ENCODE measurements around the gene PRIMA1. TPM values are rescaled to one million over a fixed set of nuclear protein-coding genes. Genes with fewer than 3 reads are reported as not detected.
A peak's percentile ranks its signal among the peaks of the same experiment; 100 is the strongest.

The PRIMA1 gene
- total RNA-seq: 1 to 10 TPM; 2.3 to 3.5 TPM

GRCh38 chr14:93788293-93788542, at the start of gene PRIMA1:
Gene PRIMA1 (minus strand): TSS chr14:93788485. CDS start chr14:93787718, 767 bp downstream.
- no peak for TF ChIP-seq CTCF (IDR thresholded peaks at IDR 0.05)
- H3K9me3 ChIP-seq: no peaks in the 10 kb centered on the region
- no peaks in the 10 kb centered on the region for H3K27me3 ChIP-seq (replicated peaks; ENCODE audit: insufficient read depth)
- no peaks in the 10 kb centered on the region for H3K36me3 ChIP-seq
- H3K4me3 ChIP-seq: peak within 1 kb of the TSS; percentile 80
- H3K27ac ChIP-seq: peak within 1 kb of the TSS; percentile 54 to 66
- ATAC-seq (ENCODE audit: insufficient number of reproducible peaks, low FRiP score, low read depth) (no peak), DNase-seq (ENCODE audit: low spot score) (no peak)
- peaks cover 8 to 33% of the 10 kb centered on the region in 2 donors for H3K4me1 ChIP-seq (ENCODE audit: control insufficient read depth in 1 of 2, low read depth in 2 of 2)

GRCh38 chr14:93834699-93835371, 46.5 kb upstream of the PRIMA1 start:
- TF ChIP-seq CTCF (IDR thresholded peaks at IDR 0.05): no peak
- ATAC-seq (ENCODE audit: insufficient number of reproducible peaks, low FRiP score, low read depth) (no peak), DNase-seq (ENCODE audit: low spot score) (no peak)
- Histone ChIP-seq H3K4me3 (no peak overlapping the region), H3K9me3 (no peaks in the 10 kb centered on the region), H3K36me3 (no peaks in the 10 kb centered on the region), H3K27ac (no peak overlapping the region), H3K27me3 (replicated peaks; ENCODE audit: insufficient read depth) (no peaks in the 10 kb centered on the region), H3K4me1 (ENCODE audit: control insufficient read depth in 1 of 2, low read depth in 2 of 2) (no peaks in the 10 kb centered on the region)

GRCh38 chr14:93832665-93833064, 44.4 kb upstream of the PRIMA1 start:
- H3K4me3 ChIP-seq: no peak overlapping the region
- ATAC-seq (ENCODE audit: insufficient number of reproducible peaks, low FRiP score, low read depth): no peak
- no peaks in the 10 kb centered on the region for H3K27me3 ChIP-seq (replicated peaks; ENCODE audit: insufficient read depth)
- H3K9me3 ChIP-seq: no peaks in the 10 kb centered on the region
- DNase-seq (ENCODE audit: low spot score): no peak
- TF ChIP-seq CTCF (IDR thresholded peaks at IDR 0.05): no peak
- H3K27ac ChIP-seq: no peak overlapping the region
- no peaks in the 10 kb centered on the region for H3K36me3 ChIP-seq
- H3K4me1 ChIP-seq (ENCODE audit: control insufficient read depth in 1 of 2, low read depth in 2 of 2): no peaks in the 10 kb centered on the region

GRCh38 chr14:93832081-93832480, 43.8 kb upstream of the PRIMA1 start:
- Histone ChIP-seq H3K27me3 (replicated peaks; ENCODE audit: insufficient read depth) (no peaks in the 10 kb centered on the region), H3K9me3 (no peaks in the 10 kb centered on the region), H3K4me1 (ENCODE audit: control insufficient read depth in 1 of 2, low read depth in 2 of 2) (no peaks in the 10 kb centered on the region), H3K27ac (no peak overlapping the region), H3K4me3 (no peak overlapping the region), H3K36me3 (no peaks in the 10 kb centered on the region)
- TF ChIP-seq CTCF (IDR thresholded peaks at IDR 0.05): no peak
- ATAC-seq (ENCODE audit: insufficient number of reproducible peaks, low FRiP score, low read depth): no peak
- DNase-seq (ENCODE audit: low spot score): no peak

- Histone ChIP-seq H3K4me3 (no peak overlapping the region), H3K27ac (no peak overlapping the region), H3K4me1 (ENCODE audit: control insufficient read depth in 1 of 2, low read depth in 2 of 2) (no peaks in the 10 kb centered on the region), H3K27me3 (replicated peaks; ENCODE audit: insufficient read depth) (no peaks in the 10 kb centered on the region), H3K36me3 (no peaks in the 10 kb centered on the region), H3K9me3 (no peaks in the 10 kb centered on the region)
- TF ChIP-seq CTCF (IDR thresholded peaks at IDR 0.05): no peak
- no peak for DNase-seq (ENCODE audit: low spot score)
- ATAC-seq (ENCODE audit: insufficient number of reproducible peaks, low FRiP score, low read depth): no peak
These were observed 42.6 kb upstream of the PRIMA1 start for GRCh38 chr14:93830753-93831461.

Data from thoracic aorta (tissue), 2 donors.